GM21737 (cell line): ENCODE data around the gene ALK.

ENCODE experiments used
- ATAC-seq: cut with Tn5 transposase; IDR thresholded peaks from one replicate; pipeline ENCODE4 v1.9.1; 2021; ENCODE audit warnings: mild to moderate bottlenecking, moderate library complexity; ENCODE audit not compliant: unreplicated experiment

The ALK gene

GRCh38 chr2:29377788-29378187 is 543.6 kb downstream of the ALK start:
- no peak for ATAC-seq

GRCh38 chr2:29376541-29376940 is 544.8 kb downstream of the ALK start:
- no peak for ATAC-seq

- no peak for ATAC-seq
Observed at GRCh38 chr2:29375843-29376242, 545.5 kb downstream of the ALK start.

- ATAC-seq: no peak
Observed at GRCh38 chr2:29374823-29375222, 546.6 kb downstream of the ALK start.

- no peak for ATAC-seq
Observed at GRCh38 chr2:29373870-29374269, 547.5 kb downstream of the ALK start.

GRCh38 chr2:29372185-29372584 is 549.2 kb downstream of the ALK start:
- ATAC-seq: no peak

GRCh38 chr2:29370581-29371125 is 550.7 kb downstream of the ALK start:
- no peak for ATAC-seq

- no peak for ATAC-seq
Observed at GRCh38 chr2:29370173-29370572, 551.2 kb downstream of the ALK start.

- no peak for ATAC-seq
Observed at GRCh38 chr2:29368659-29369040, 552.7 kb downstream of the ALK start.

- ATAC-seq: no peak
Observed at GRCh38 chr2:29367986-29368658, 553.3 kb downstream of the ALK start.

- no peak for ATAC-seq
Observed at GRCh38 chr2:29363111-29363510, 558.3 kb downstream of the ALK start.

GRCh38 chr2:29361231-29361630 is 560.2 kb downstream of the ALK start:
- no peak for ATAC-seq

- ATAC-seq: no peak
Observed at GRCh38 chr2:29360016-29360784, 561.2 kb downstream of the ALK start.

- ATAC-seq: no peak
Observed at GRCh38 chr2:29353403-29353991, 567.9 kb downstream of the ALK start.

GRCh38 chr2:29351916-29352591 is 569.3 kb downstream of the ALK start:
- no peak for ATAC-seq

GRCh38 chr2:29351248-29351647 is 570.1 kb downstream of the ALK start:
- no peak for ATAC-seq

GRCh38 chr2:29349316-29350030 is 571.9 kb downstream of the ALK start:
- no peak for ATAC-seq

GRCh38 chr2:29347774-29348461 is 573.5 kb downstream of the ALK start:
- ATAC-seq: no peak

GRCh38 chr2:29345236-29345635 is 576.1 kb downstream of the ALK start:
- no peak for ATAC-seq

GRCh38 chr2:29343830-29344229 is 577.6 kb downstream of the ALK start:
- ATAC-seq: no peak
